DND-41 (cell line): ENCODE measurements around the gene GRIK2.

ENCODE experiments used
- ATAC-seq: fragments of 200-7000 bp; cut with Tn5 transposase; 3 replicates; pipeline ENCODE4 v1.9.1; 2021; ENCODE audit warnings: low read depth; ENCODE audit not compliant: insufficient read depth
- DNase-seq: peaks from one replicate; pipeline ENCODE4 v3.0.0-alpha.2; 2020
- H2AFZ ChIP-seq: 2 replicates; pipeline ENCODE4 v1.6.0; 2012; ENCODE audit warnings: low read depth, low read length
- H3K27ac ChIP-seq: 2 replicates; pipeline ENCODE4 v1.5.1; 2012; ENCODE audit warnings: low read length, inconsistent platforms
- H3K27me3 ChIP-seq: fragments of 200-600 bp; sonication (generic); 2 replicates; pipeline ENCODE4 v1.6.0; 2012; ENCODE audit warnings: low read length, mild to moderate bottlenecking, inconsistent platforms; ENCODE audit not compliant: insufficient read depth, poor library complexity
- H3K36me3 ChIP-seq: 2 replicates; pipeline ENCODE4 v1.5.1; 2012; ENCODE audit warnings: low read length, inconsistent platforms; ENCODE audit not compliant: insufficient read depth
- H3K4me1 ChIP-seq: 2 replicates; pipeline ENCODE4 v1.5.1; 2012; ENCODE audit warnings: mild to moderate bottlenecking, low read length; ENCODE audit not compliant: insufficient read depth
- H3K4me2 ChIP-seq: 2 replicates; pipeline ENCODE4 v1.6.0; 2012; ENCODE audit warnings: mild to moderate bottlenecking, moderate library complexity, low read length, inconsistent platforms; ENCODE audit not compliant: insufficient read depth
- H3K4me3 ChIP-seq, 2 experiments: fragments of 200-600 bp in 1 of 2; shearing (Covaris generic) in 1 of 2; 2 replicates each; pipeline ENCODE4 v1.5.1; 2012 to 2016; ENCODE audit warnings: inconsistent platforms in 2 of 2, low read length in 2 of 2, mild to moderate bottlenecking in 2 of 2, low read depth in 1 of 2, moderate library complexity in 1 of 2
- H3K79me2 ChIP-seq: 2 replicates; pipeline ENCODE4 v1.6.0; 2012; ENCODE audit warnings: low read length, inconsistent platforms; ENCODE audit not compliant: insufficient read depth
- H3K9ac ChIP-seq: 2 replicates; pipeline ENCODE4 v1.6.0; 2012; ENCODE audit warnings: low read depth, mild to moderate bottlenecking, inconsistent platforms, low read length, moderate library complexity
- H3K9me3 ChIP-seq: 2 replicates; pipeline ENCODE4 v1.5.1; 2012; ENCODE audit warnings: low read length, moderate library complexity, mild to moderate bottlenecking, inconsistent platforms; ENCODE audit not compliant: insufficient read depth, severe bottlenecking
- H4K20me1 ChIP-seq: 2 replicates; pipeline ENCODE4 v1.6.0; 2012; ENCODE audit warnings: low read length; ENCODE audit not compliant: insufficient read depth
- CTCF ChIP-seq: IDR thresholded peaks from 2 replicates; pipeline ENCODE4 v1.5.1; 2012; ENCODE audit warnings: borderline replicate concordance, low read length, moderate library complexity, mild to moderate bottlenecking; ENCODE audit not compliant: poor library complexity, severe bottlenecking; ENCODE audit errors: extremely low read depth
- EZH2 ChIP-seq: IDR thresholded peaks from 3 replicates; pipeline ENCODE4 v1.6.1; 2012; ENCODE audit warnings: borderline replicate concordance, low read depth, mild to moderate bottlenecking, moderate library complexity, low read length, inconsistent platforms; ENCODE audit not compliant: severe bottlenecking

The GRIK2 gene

GRCh38 chr6:101706576-101706975 lies 313.1 kb downstream of the GRIK2 start:
- no peaks in the 10 kb centered on the region for H4K20me1 ChIP-seq
- H3K9ac ChIP-seq, result no peak overlapping the region
- no peaks in the 10 kb centered on the region for H3K36me3 ChIP-seq
- H3K4me2 ChIP-seq, result no peak overlapping the region
- no peaks in the 10 kb centered on the region for H3K27me3 ChIP-seq
- no peak overlapping the region for H3K4me3 ChIP-seq
- no peak for ATAC-seq
- DNase-seq, result no peak
- TF ChIP-seq EZH2 (no peak), CTCF (no peak)
- H3K4me1 ChIP-seq, result no peaks in the 10 kb centered on the region
- H2AFZ ChIP-seq, result no peak overlapping the region
- H3K79me2 ChIP-seq, result no peaks in the 10 kb centered on the region
- H3K27ac ChIP-seq, result no peak overlapping the region
- H3K9me3 ChIP-seq, result no peaks in the 10 kb centered on the region

- Histone ChIP-seq H4K20me1 (no peaks in the 10 kb centered on the region), H3K36me3 (no peaks in the 10 kb centered on the region), H3K27ac (no peak overlapping the region), H3K4me1 (no peaks in the 10 kb centered on the region), H3K27me3 (no peaks in the 10 kb centered on the region), H3K79me2 (no peaks in the 10 kb centered on the region), H3K4me3 (no peak overlapping the region), H2AFZ (no peak overlapping the region), H3K4me2 (no peak overlapping the region), H3K9me3 (no peaks in the 10 kb centered on the region), H3K9ac (no peak overlapping the region)
- DNase-seq (no peak), ATAC-seq (no peak)
- TF ChIP-seq EZH2, result no peak
- no peak for TF ChIP-seq CTCF
Observed at GRCh38 chr6:101711518-101711917, 318.0 kb downstream of the GRIK2 start.

- DNase-seq (no peak), ATAC-seq (no peak)
- Histone ChIP-seq H2AFZ (no peak overlapping the region), H3K79me2 (no peaks in the 10 kb centered on the region), H3K9ac (no peak overlapping the region), H3K4me3 (no peak overlapping the region), H3K27me3 (no peaks in the 10 kb centered on the region), H3K27ac (no peak overlapping the region), H4K20me1 (no peaks in the 10 kb centered on the region), H3K4me2 (no peak overlapping the region), H3K36me3 (no peaks in the 10 kb centered on the region), H3K4me1 (no peaks in the 10 kb centered on the region), H3K9me3 (no peaks in the 10 kb centered on the region)
- TF ChIP-seq EZH2 (no peak), CTCF (no peak)
Observed at GRCh38 chr6:101716387-101716786, 322.9 kb downstream of the GRIK2 start.

GRCh38 chr6:101716810-101717209 lies 323.3 kb downstream of the GRIK2 start:
- Histone ChIP-seq H3K79me2 (no peaks in the 10 kb centered on the region), H3K9me3 (no peaks in the 10 kb centered on the region), H3K4me2 (no peak overlapping the region), H3K27ac (no peak overlapping the region), H3K36me3 (no peaks in the 10 kb centered on the region), H2AFZ (no peak overlapping the region), H3K27me3 (no peaks in the 10 kb centered on the region), H3K4me1 (no peaks in the 10 kb centered on the region), H3K4me3 (no peak overlapping the region), H4K20me1 (no peaks in the 10 kb centered on the region), H3K9ac (no peak overlapping the region)
- DNase-seq (no peak), ATAC-seq (no peak)
- TF ChIP-seq EZH2 (no peak), CTCF (no peak)
